ENCODE data around the gene LCNL1. TPM values are rescaled to one million over a fixed set of nuclear protein-coding genes. Genes with fewer than 3 reads are reported as not detected.
"Not testable (repeated sequence)": the region's sequence is repeated elsewhere in the genome, so short reads cannot be mapped to it uniquely, and the experiment has no call there.

LCNL1 gene
- total RNA-seq, 6 donors from 2014 or later = 0.61 to 6.3 (median 1.8) TPM; not detected in 1

DNA sequence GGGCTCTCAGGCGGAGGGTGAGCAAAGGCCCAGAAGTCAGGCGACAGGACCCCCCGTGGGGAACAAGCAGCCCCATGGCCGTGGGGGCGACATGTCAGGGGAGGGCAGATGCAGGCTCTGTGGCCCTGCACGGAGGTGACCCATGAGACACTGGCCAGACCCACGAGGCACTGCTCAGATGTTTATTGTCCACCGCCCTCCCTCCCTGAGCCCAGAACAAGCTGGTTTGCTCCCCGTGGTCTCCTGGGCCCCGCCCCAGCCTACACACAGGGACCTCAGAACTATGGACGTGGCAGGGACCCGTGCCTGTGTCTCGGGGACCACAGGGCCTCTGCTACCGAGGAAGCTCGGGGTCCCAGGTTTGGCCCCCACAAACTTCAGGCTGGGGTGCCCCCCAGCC, 47.2 kb downstream of the LCNL1 start:
- Histone ChIP-seq H3K27ac (peak overlapping the region; percentile 71 to 79 (median 76)), H3K36me3 (no peaks in the 10 kb centered on the region), H3K9me3 (no peaks in the 10 kb centered on the region), H3K27me3 (no peaks in the 10 kb centered on the region), H3K4me3 (peak overlapping the region in 3 of 4 donors; percentile 12 to 38 (median 21)), H3K4me1 (peaks cover 36 to 73% (median 53%) of the 10 kb centered on the region in 4 donors)
- WGBS, 2 donors = 50 to 56% methylated on average over 2 to 14 of the region's 15 CpGs
- TF ChIP-seq POLR2A (IDR thresholded peaks at IDR 0.05) = no peak
- no peak for TF ChIP-seq EP300 (IDR thresholded peaks at IDR 0.05)
- TF ChIP-seq CTCF (IDR thresholded peaks at IDR 0.05) = no peak
- TF ChIP-seq POLR2AphosphoS5 (IDR thresholded peaks at IDR 0.05) = no peak
- DNase-seq = peak in 1 of 2 donors; percentile 33
- no peak for ATAC-seq (ENCODE audit: low FRiP score in 2 of 2)

DNA sequence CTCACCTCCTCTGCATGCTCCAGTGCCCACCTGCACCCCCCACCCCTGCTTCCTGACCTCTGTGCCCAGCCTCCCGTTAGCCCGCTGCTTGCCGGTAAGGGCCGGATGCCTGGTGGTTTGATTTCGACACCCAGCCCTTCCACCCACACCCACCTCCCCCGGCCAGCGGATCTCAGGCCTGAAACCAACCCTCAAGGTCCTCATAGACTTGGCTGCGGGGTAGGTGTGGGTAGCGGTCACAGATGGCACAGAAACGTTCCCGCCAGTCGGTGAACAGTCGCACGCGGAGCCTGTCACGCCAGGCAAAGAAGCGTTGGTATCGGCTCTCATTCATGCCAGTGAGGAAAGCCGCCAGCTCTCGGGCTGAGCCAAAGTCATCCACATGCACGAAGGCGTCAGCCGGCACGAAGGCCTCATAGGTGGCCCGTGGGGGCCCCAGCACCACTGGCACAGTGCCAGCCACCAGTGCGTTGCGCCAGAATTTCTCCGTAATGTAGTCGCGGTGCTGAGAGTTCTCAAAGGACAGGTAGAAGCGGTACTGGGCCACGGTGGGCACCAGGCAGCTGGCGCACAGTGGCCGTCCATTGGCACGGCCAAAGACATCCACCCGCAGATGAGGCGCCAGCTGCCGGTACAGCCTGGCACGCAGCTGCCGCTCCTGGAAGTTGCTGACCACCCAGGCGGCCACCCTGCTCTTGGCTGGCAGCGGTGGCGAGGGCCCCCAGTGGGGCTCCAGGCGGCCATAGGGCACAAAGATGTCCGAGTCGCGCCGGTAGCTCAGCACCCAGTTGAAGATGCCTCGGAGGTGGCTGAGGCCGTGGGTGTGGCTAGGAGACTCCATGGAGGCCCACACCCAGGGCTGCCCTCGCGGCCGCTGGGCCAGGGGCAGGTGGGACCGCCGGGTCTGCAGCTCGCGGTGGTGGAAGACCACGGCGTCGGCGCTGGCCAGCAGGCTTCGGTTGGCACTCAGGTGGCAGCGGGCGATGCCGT, 48.0 kb downstream of the LCNL1 start:
- H3K27me3 ChIP-seq = no peaks in the 10 kb centered on the region
- H3K9me3 ChIP-seq = no peaks in the 10 kb centered on the region
- DNase-seq (peak in 1 of 2 donors; percentile 78), ATAC-seq (ENCODE audit: low FRiP score in 2 of 2) (no peak)
- H3K36me3 ChIP-seq = no peaks in the 10 kb centered on the region
- H3K4me1 ChIP-seq = peaks cover 43 to 80% (median 60%) of the 10 kb centered on the region in 4 donors
- H3K27ac ChIP-seq = peak overlapping the region; percentile 71 to 79 (median 76)
- 74 to 77% methylated on average over 27 to 60 of the region's 65 CpGs for WGBS, 2 donors
- TF ChIP-seq POLR2A (IDR thresholded peaks at IDR 0.05) (no peak), POLR2AphosphoS5 (IDR thresholded peaks at IDR 0.05) (peak in 1 of 2 donors; percentile 38)
- H3K4me3 ChIP-seq = peak overlapping the region in 3 of 4 donors; percentile 12 to 38 (median 21)

GRCh38 chr9:137031904-137032640, 49.3 kb downstream of the LCNL1 start, which contains the start of gene FUT7:
Gene FUT7 (minus strand): TSS chr9:137032088. CDS start chr9:137031991, 97 bp downstream.
- DNase-seq (peak in 1 of 2 donors; percentile 64), ATAC-seq (ENCODE audit: low FRiP score in 2 of 2) (no peak)
- TF ChIP-seq CTCF (IDR thresholded peaks at IDR 0.05) = peak in 1 of 6 experiments; percentile 6
- TF ChIP-seq EP300 (IDR thresholded peaks at IDR 0.05) = no peak
- TF ChIP-seq POLR2A (IDR thresholded peaks at IDR 0.05) = no peak
- H3K27me3 ChIP-seq = no peaks in the 10 kb centered on the region
- H3K9me3 ChIP-seq = no peaks in the 10 kb centered on the region
- WGBS, 2 donors = 41 to 49% methylated on average over 6 to 16 of the region's 16 CpGs
- no peaks in the 10 kb centered on the region for H3K36me3 ChIP-seq
- H3K27ac ChIP-seq = peak within 1 kb of the TSS; percentile 60 to 79 (median 76)
- peak within 1 kb of the TSS in 3 of 4 donors; percentile 12 to 38 (median 21) for H3K4me3 ChIP-seq
- H3K4me1 ChIP-seq = peaks cover 39 to 68% (median 57%) of the 10 kb centered on the region in 4 donors

- ATAC-seq (ENCODE audit: low FRiP score in 2 of 2) = peak; percentile 41 to 66
- Histone ChIP-seq H3K27ac (peak overlapping the region; percentile 60 to 79 (median 76)), H3K4me1 (peaks cover 33 to 62% (median 51%) of the 10 kb centered on the region in 4 donors), H3K27me3 (no peaks in the 10 kb centered on the region), H3K36me3 (peaks cover 0 to 6% (median 2%) of the 10 kb centered on the region in 4 donors), H3K9me3 (no peaks in the 10 kb centered on the region), H3K4me3 (peak overlapping the region in 3 of 4 donors; percentile 9 to 38 (median 13))
- 60 to 74% methylated on average over 9 to 10 of the region's 10 CpGs for WGBS, 2 donors
- peak in 1 of 2 donors; percentile 21 for TF ChIP-seq POLR2AphosphoS5 (IDR thresholded peaks at IDR 0.05)
- no peak for TF ChIP-seq CTCF (IDR thresholded peaks at IDR 0.05)
- peak in 1 of 4 donors; percentile 57 for TF ChIP-seq POLR2A (IDR thresholded peaks at IDR 0.05)
- no peak for TF ChIP-seq EP300 (IDR thresholded peaks at IDR 0.05)
- peak in 1 of 2 donors; percentile 78 for DNase-seq
Observed at GRCh38 chr9:137032858-137033257, 50.1 kb downstream of the LCNL1 start.

DNA sequence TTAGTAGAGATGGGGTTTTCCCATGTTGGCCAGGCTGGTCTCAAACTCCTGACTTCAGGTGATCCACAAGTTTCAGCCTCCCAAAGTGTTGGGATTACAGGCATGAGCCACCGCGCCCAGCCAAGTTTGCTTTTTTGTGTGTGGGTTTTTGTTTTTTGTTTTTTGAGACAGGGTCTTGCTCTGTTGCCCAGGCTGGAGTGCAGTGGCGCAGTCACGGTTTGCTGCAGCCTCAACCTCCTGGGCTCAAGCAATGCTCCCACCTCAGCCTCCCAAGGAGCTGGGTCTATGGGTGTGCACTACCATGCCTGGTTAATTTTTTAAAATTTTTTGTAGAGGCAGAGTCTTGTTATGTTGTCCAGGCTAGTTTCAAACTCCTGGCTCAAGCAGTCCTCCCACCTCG, 50.7 kb downstream of the LCNL1 start:
- not testable (repeated sequence) for H3K27me3 ChIP-seq; H3K9me3 ChIP-seq; DNase-seq; ATAC-seq (ENCODE audit: low FRiP score in 2 of 2)
- Histone ChIP-seq H3K4me3 (peak overlapping the region in 3 of 4 donors; percentile 13 to 38 (median 29)), H3K27ac (peak overlapping the region; percentile 44 to 79 (median 75)), H3K4me1 (peaks cover 32 to 59% (median 49%) of the 10 kb centered on the region in 4 donors), H3K36me3 (peaks cover 0 to 12% (median 2%) of the 10 kb centered on the region in 4 donors)
- WGBS, 2 donors = 85 to 89% methylated on average over 5 of the region's 5 CpGs

Data from upper lobe of left lung (tissue), 6 donors.